CD4-positive, alpha-beta T cell treated with Interleukin-21 for 1 hour (primary cell): ENCODE measurements around the gene NOX5.

Experiments used
- DNase-seq: peaks from one replicate; pipeline ENCODE4 v3.0.0-alpha.2; 2020

The NOX5 gene

GRCh38 chr15:69021895-69022294 lies 7.4 kb downstream of the NOX5 start:
- no peak for DNase-seq

- DNase-seq = no peak
Observed at GRCh38 chr15:69025320-69025719, 10.8 kb downstream of the NOX5 start.

GRCh38 chr15:69026355-69026754 lies 11.9 kb downstream of the NOX5 start:
- no peak for DNase-seq

GRCh38 chr15:69027976-69028518 lies 13.6 kb downstream of the NOX5 start:
- DNase-seq = no peak

GRCh38 chr15:69031013-69032001 lies 16.8 kb downstream of the NOX5 start:
- DNase-seq = peak; percentile 4

GRCh38 chr15:69032031-69032430 lies 17.5 kb downstream of the NOX5 start:
- DNase-seq = no peak

- DNase-seq = no peak
Observed at GRCh38 chr15:69032703-69033373, 18.3 kb downstream of the NOX5 start.

GRCh38 chr15:69034352-69034751 lies 19.9 kb downstream of the NOX5 start:
- DNase-seq = no peak

GRCh38 chr15:69035205-69035917 lies 20.9 kb downstream of the NOX5 start:
- DNase-seq = no peak

GRCh38 chr15:69035918-69036258 lies 21.4 kb downstream of the NOX5 start:
- no peak for DNase-seq

- DNase-seq = no peak
Observed at GRCh38 chr15:69036826-69037225, 22.3 kb downstream of the NOX5 start.

- no peak for DNase-seq
Observed at GRCh38 chr15:69037482-69037881, 23.0 kb downstream of the NOX5 start.

- no peak for DNase-seq
Observed at GRCh38 chr15:69037977-69038376, 23.5 kb downstream of the NOX5 start.

GRCh38 chr15:69038508-69038907 lies 24.0 kb downstream of the NOX5 start:
- no peak for DNase-seq

GRCh38 chr15:69039516-69040225 lies 25.2 kb downstream of the NOX5 start:
- no peak for DNase-seq

GRCh38 chr15:69042531-69042930 lies 28.0 kb downstream of the NOX5 start:
- DNase-seq = no peak

GRCh38 chr15:69045802-69046201 lies 31.3 kb downstream of the NOX5 start:
- no peak for DNase-seq

- no peak for DNase-seq
Observed at GRCh38 chr15:69046781-69047180, 32.3 kb downstream of the NOX5 start.

- DNase-seq = no peak
Observed at GRCh38 chr15:69049976-69050375, 35.5 kb downstream of the NOX5 start.

GRCh38 chr15:69055251-69055650 lies 40.8 kb downstream of the NOX5 start:
- DNase-seq = no peak

- DNase-seq = no peak
Observed at GRCh38 chr15:69056365-69056764, 41.9 kb downstream of the NOX5 start.

- DNase-seq = peak; percentile 73
Observed at GRCh38 chr15:69058830-69059556, 44.5 kb downstream of the NOX5 start.
